ENCODE measurements around the gene TCEAL1.
"Not testable (repeated sequence)": the region's sequence is repeated elsewhere in the genome, so short reads cannot be mapped to it uniquely, and the experiment has no call there.

Gene TCEAL1

GRCh38 chrX:103628386-103629317 is at the start of gene TCEAL1:
TCEAL1 (plus strand) TSS chrX:103628975; CDS start chrX:103629917, 942 bp downstream.
- no peak for DNase-seq (ENCODE audit: low read depth in 2 of 2)

GRCh38 chrX:103584596-103584995 is 44.2 kb upstream of the TCEAL1 start:
- DNase-seq (ENCODE audit: low read depth in 2 of 2): no peak

GRCh38 chrX:103585411-103586313 is 43.1 kb upstream of the TCEAL1 start, which contains the start of gene TCEAL4:
TCEAL4 (plus strand) TSS chrX:103585515; CDS start chrX:103586676, 1,161 bp downstream.
- DNase-seq (ENCODE audit: low read depth in 2 of 2): peak in 1 of 2 donors; percentile 14

GRCh38 chrX:103586314-103586646 is 42.5 kb upstream of the TCEAL1 start:
- DNase-seq (ENCODE audit: low read depth in 2 of 2): no peak

GRCh38 chrX:103586659-103587058 is 42.1 kb upstream of the TCEAL1 start:
- DNase-seq (ENCODE audit: low read depth in 2 of 2): no peak

GRCh38 chrX:103592295-103592694 is 36.5 kb upstream of the TCEAL1 start:
- DNase-seq (ENCODE audit: low read depth in 2 of 2): not testable (repeated sequence)

GRCh38 chrX:103595202-103595601 is 33.6 kb upstream of the TCEAL1 start:
- DNase-seq (ENCODE audit: low read depth in 2 of 2): not testable (repeated sequence)

GRCh38 chrX:103607364-103608305 is 21.1 kb upstream of the TCEAL1 start, which contains the start of gene TCEAL3:
TCEAL3 (plus strand) TSS chrX:103607963; CDS start chrX:103609065, 1,102 bp downstream.
- DNase-seq (ENCODE audit: low read depth in 2 of 2): no peak

- DNase-seq (ENCODE audit: low read depth in 2 of 2): no peak
Measured at GRCh38 chrX:103608306-103608963, 20.3 kb upstream of the TCEAL1 start.

- no peak for DNase-seq (ENCODE audit: low read depth in 2 of 2)
Measured at GRCh38 chrX:103610282-103610681, 18.5 kb upstream of the TCEAL1 start.

- no peak for DNase-seq (ENCODE audit: low read depth in 2 of 2)
Measured at GRCh38 chrX:103613362-103613890, 15.3 kb upstream of the TCEAL1 start.

- no peak for DNase-seq (ENCODE audit: low read depth in 2 of 2)
Measured at GRCh38 chrX:103614999-103615398, 13.8 kb upstream of the TCEAL1 start.

GRCh38 chrX:103615781-103616371 is 12.9 kb upstream of the TCEAL1 start:
- DNase-seq (ENCODE audit: low read depth in 2 of 2): no peak

- DNase-seq (ENCODE audit: low read depth in 2 of 2): no peak
Measured at GRCh38 chrX:103616676-103617186, 12.0 kb upstream of the TCEAL1 start.

GRCh38 chrX:103624111-103624510 is 4.7 kb upstream of the TCEAL1 start:
- no peak for DNase-seq (ENCODE audit: low read depth in 2 of 2)

GRCh38 chrX:103626855-103627254 is 1.9 kb upstream of the TCEAL1 start:
- no peak for DNase-seq (ENCODE audit: low read depth in 2 of 2)

GRCh38 chrX:103629318-103630170 is 769 bp downstream of the TCEAL1 start:
- DNase-seq (ENCODE audit: low read depth in 2 of 2): no peak

GRCh38 chrX:103630171-103630511 is 1.4 kb downstream of the TCEAL1 start:
- no peak for DNase-seq (ENCODE audit: low read depth in 2 of 2)

- DNase-seq (ENCODE audit: low read depth in 2 of 2): no peak
Measured at GRCh38 chrX:103631145-103631544, 2.4 kb downstream of the TCEAL1 start.

Measured in stimulated activated CD4-positive, alpha-beta T cell treated with anti-CD3 and anti-CD28 coated beads, Interleukin-15, amount 100 ng/mL, for 48 hours (primary cell).